Cardiac fibroblast (primary cell): ENCODE data around the gene CRACR2A.

Experiments
- DNase-seq, 2 donors: peaks; one replicate each; pipeline versions ENCODE4 v3.0.0 to v3.0.0-alpha.2; 2010; ENCODE audit warnings: low read depth in 2 of 2
- H3K4me3 ChIP-seq, 2 donors: replicated peaks in 1 of 2; 1 replicate in 1 of 2; 2 replicates in 1 of 2; pipeline ENCODE4 v1.5.1; 2011; ENCODE audit warnings: low read depth in 2 of 2, low read length in 2 of 2, mild to moderate bottlenecking in 2 of 2, moderate library complexity in 1 of 2
- TF ChIP-seq, protein P1 (sequence below): IDR thresholded peaks from one replicate; pipeline ENCODE4 v1.5.1; 2011; ENCODE audit warnings: low read depth, mild to moderate bottlenecking, low read length, inconsistent platforms

Gene CRACR2A

GRCh38 chr12:3615862-3616261 lies 137.0 kb downstream of the CRACR2A start:
- no peak for DNase-seq
- TF ChIP-seq, protein P1, sequence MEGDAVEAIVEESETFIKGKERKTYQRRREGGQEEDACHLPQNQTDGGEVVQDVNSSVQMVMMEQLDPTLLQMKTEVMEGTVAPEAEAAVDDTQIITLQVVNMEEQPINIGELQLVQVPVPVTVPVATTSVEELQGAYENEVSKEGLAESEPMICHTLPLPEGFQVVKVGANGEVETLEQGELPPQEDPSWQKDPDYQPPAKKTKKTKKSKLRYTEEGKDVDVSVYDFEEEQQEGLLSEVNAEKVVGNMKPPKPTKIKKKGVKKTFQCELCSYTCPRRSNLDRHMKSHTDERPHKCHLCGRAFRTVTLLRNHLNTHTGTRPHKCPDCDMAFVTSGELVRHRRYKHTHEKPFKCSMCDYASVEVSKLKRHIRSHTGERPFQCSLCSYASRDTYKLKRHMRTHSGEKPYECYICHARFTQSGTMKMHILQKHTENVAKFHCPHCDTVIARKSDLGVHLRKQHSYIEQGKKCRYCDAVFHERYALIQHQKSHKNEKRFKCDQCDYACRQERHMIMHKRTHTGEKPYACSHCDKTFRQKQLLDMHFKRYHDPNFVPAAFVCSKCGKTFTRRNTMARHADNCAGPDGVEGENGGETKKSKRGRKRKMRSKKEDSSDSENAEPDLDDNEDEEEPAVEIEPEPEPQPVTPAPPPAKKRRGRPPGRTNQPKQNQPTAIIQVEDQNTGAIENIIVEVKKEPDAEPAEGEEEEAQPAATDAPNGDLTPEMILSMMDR = no peak
- no peak overlapping the region for H3K4me3 ChIP-seq

GRCh38 chr12:3614806-3615466 lies 138.0 kb downstream of the CRACR2A start:
- no peak overlapping the region for H3K4me3 ChIP-seq
- TF ChIP-seq, protein P1 = no peak
- no peak for DNase-seq

- no peak overlapping the region for H3K4me3 ChIP-seq
- TF ChIP-seq, protein P1 = no peak
- no peak for DNase-seq
These were observed 139.1 kb downstream of the CRACR2A start for GRCh38 chr12:3613641-3614395.

DNA sequence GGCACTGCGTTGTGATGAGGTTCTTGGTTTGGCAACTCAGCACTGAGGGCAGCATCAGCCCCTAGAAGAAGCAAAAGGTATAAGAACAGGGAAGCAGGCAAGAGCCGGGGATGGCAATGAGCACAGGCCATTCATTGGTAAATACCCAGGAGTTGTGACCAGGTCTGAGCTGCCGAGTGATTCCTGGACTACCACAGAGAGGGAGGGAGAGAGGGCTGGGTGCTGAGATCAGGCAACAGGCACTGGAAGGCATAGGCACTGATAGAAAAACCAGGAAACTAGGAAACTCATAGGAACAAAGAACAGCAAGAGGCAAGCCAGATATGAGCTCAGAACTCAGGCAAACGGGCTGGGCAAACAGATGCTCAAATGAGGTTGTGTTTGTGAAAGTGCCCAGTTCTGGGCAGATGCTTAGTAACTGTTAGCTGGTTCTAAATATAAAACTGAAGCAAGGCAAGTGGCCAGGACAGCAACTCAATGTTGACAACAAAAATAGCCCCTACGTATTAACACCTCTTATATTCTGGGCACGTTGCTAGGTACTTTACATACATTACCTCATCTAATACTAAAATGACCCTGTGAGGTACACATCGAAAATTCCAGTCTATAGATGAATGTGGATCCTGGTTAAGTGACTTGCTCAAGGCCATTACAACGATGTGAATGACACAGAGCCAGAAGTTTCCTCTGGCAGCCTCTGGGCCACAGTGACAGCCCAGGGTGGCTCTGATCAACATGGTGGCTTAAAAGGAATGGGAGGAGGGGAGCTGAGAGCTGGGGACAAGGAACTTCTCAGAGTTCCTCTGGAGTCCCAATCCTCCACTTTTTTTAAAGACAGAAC lies 140.8 kb downstream of the CRACR2A start:
- TF ChIP-seq, protein P1 = no peak
- no peak for DNase-seq
- H3K4me3 ChIP-seq = no peak overlapping the region

DNA sequence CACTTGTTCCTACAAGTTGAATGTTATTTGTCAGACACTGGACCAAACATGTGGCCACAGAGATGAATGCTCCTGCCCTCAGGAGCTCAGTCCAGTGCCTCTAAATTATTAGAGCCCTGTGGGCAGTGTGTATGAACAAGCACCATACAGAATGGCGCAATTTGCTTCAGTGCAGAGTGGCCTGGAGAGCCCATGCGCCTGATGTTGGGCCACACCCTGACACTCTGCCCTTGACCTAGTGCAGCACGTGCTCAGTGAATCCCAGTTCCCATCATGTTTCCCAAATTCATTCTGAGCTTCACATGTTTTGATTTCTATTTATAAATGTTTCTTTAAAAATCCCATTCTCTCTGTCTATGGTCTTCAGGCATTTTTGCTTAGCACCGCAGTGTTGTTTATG lies 145.1 kb downstream of the CRACR2A start:
- TF ChIP-seq, protein P1 = no peak
- DNase-seq = no peak
- no peak overlapping the region for H3K4me3 ChIP-seq

GRCh38 chr12:3607039-3607720 lies 145.7 kb downstream of the CRACR2A start:
- DNase-seq = no peak
- no peak overlapping the region for H3K4me3 ChIP-seq
- TF ChIP-seq, protein P1 = no peak
